Heart left ventricle (tissue), 13 donors: Measurements from ENCODE around the gene ARMC2.

Source experiments
- CTCF ChIP-seq, 12 donors: fragments of 200-600 bp; sonication (generic) in 4 of 12; IDR thresholded peaks; one replicate each; pipeline versions ENCODE4 v1.5.0 to v1.8.0; 2018 to 2022; ENCODE audit warnings: antibody characterized with exemption in 12 of 12, mild to moderate bottlenecking in 5 of 12
- POLR2A ChIP-seq, 2 donors: fragments of 450-650 bp; IDR thresholded peaks; one replicate each; pipeline ENCODE4 v1.6.1; 2017; ENCODE audit warnings: antibody characterized with exemption in 2 of 2, mild to moderate bottlenecking in 2 of 2, moderate library complexity in 2 of 2
- donor health status: ischemic (EF 13 %, LVEDD 7.1; RV severe dilation, severe dysfunction).
- donor health status: DM: no; HTN: yes; CAD: no.
- donor health status: DM: no; HTN: no; CAD: no.
- donor health status: ischemic (EF 25% LVEDD 6.9; RV normal size, moderate dysfunction).
- donor health status: ischemic (EF 25% LVEDD 5.7; RV mildly dilated, moderate dysfunction).
- donor health status: ischemic (EF 35%, LVEDD 5.7; RV mildly dilated, moderate dysfunction).
- donor health status: nonischemic (EF 11% LVEDD 7.7; RV severe dilation, severe dysfunction).
- donor health status: DM: yes; HTN: yes; CAD: no.
- donor health status: PGD.
- donor health status: ischemic (EF 29% LVEDD 5.4; RV normal size, mild dysfunction).
- donor health status: nonischemic (EF 23%, LVEDD 6.1; RV moderate dilation, normal function).

GRCh38 chr6:109021870-109022269 is 173.6 kb downstream of the ARMC2 start:
- TF ChIP-seq CTCF (IDR thresholded peaks at IDR 0.05) (no peak), POLR2A (IDR thresholded peaks at IDR 0.05) (no peak)
